ENCODE measurements around the gene SLC22A7. TPM values are rescaled to one million over a fixed set of nuclear protein-coding genes. Genes with fewer than 3 reads are reported as not detected.

The SLC22A7 gene
- total and polyA plus RNA-seq, 4 experiments from 2014 or later: not detected

DNA sequence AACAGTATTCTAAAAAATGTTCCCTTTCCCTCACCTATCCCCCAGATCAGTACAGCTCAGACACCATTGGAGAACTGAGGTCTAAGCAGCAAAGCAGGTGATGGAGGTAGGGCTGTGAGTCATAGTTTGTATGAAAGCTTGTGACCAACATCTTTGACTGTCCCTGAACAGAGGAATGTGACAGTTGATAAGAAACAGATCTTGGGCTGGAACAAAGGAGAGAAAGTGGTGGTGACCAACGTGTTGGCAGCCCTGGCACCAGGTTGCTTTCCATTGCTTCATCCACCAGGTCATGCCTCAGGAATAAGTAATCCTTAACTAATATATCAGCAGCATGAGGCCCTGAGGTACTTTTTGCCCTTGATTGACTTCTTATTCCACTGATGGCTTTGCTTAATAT lies 30.5 kb downstream of the SLC22A7 start:
- Histone ChIP-seq H3K4me1 (ENCODE audit: insufficient read depth, low read length) (peaks cover 17% of the 10 kb centered on the region), H3K9me3 (ENCODE audit: control insufficient read depth in 1 of 2, low read length in 2 of 2) (no peaks in the 10 kb centered on the region), H3K36me3 (ENCODE audit: insufficient read depth, low read length) (no peaks in the 10 kb centered on the region), H3K4me3 (ENCODE audit: low read length in 2 of 2) (no peak overlapping the region), H3K27me3 (ENCODE audit: insufficient read depth, low read length) (no peaks in the 10 kb centered on the region), H3K27ac (ENCODE audit: low read depth, low read length) (no peak overlapping the region)
- Mint-ChIP-seq H3K9me3 (no peaks in the 10 kb centered on the region), H3K4me1 (peaks cover 14 to 16% (median 15%) of the 10 kb centered on the region in 4 donors), H3K4me3 (no peak overlapping the region), H3K36me3 (peaks cover 6 to 21% of the 10 kb centered on the region in 2 donors), H3K27me3 (no peaks in the 10 kb centered on the region), H3K27ac (peak overlapping the region in 3 of 7 donors; percentile 11 to 24 (median 14))
- no peak for DNase-seq
- ChIA-PET POLR2A (ENCODE audit: partially characterized antibody) (no interaction called here), CTCF (ENCODE audit: partially characterized antibody) (no interaction called here)
- intact Hi-C loops (cut with micrococcal nuclease): no loop called here

GRCh38 chr6:43331470-43331869 lies 33.4 kb downstream of the SLC22A7 start:
- Mint-ChIP-seq H3K4me1 (peaks cover 14 to 27% (median 17%) of the 10 kb centered on the region in 4 donors), H3K9me3 (no peaks in the 10 kb centered on the region), H3K4me3 (peak overlapping the region in 6 of 8 donors; percentile 30 to 67 (median 49)), H3K27ac (peak overlapping the region; percentile 40 to 92 (median 70)), H3K36me3 (peaks cover 6 to 17% of the 10 kb centered on the region in 2 donors), H3K27me3 (no peaks in the 10 kb centered on the region)
- no peak overlapping the region for H3K27ac ChIP-seq (ENCODE audit: low read depth, low read length)
- H3K9me3 ChIP-seq (ENCODE audit: control insufficient read depth in 1 of 2, low read length in 2 of 2): no peaks in the 10 kb centered on the region
- no peak overlapping the region for H3K4me3 ChIP-seq (ENCODE audit: low read length in 2 of 2)
- intact Hi-C loops (cut with micrococcal nuclease): no loop called here
- ChIA-PET POLR2A (ENCODE audit: partially characterized antibody) (interaction anchor here (0.6 to 1.0 kb wide), 2 partner anchors 23 to 38 kb away, joined by 3 read pairs; partner anchors contain the start of genes CRIP3 and ZNF318), CTCF (ENCODE audit: partially characterized antibody) (no interaction called here)
- peaks cover 3% of the 10 kb centered on the region for H3K36me3 ChIP-seq (ENCODE audit: insufficient read depth, low read length)
- H3K27me3 ChIP-seq (ENCODE audit: insufficient read depth, low read length): no peaks in the 10 kb centered on the region
- DNase-seq: peak in 2 of 5 donors; percentile 5 to 6
- H3K4me1 ChIP-seq (ENCODE audit: insufficient read depth, low read length): peaks cover 17% of the 10 kb centered on the region

DNA sequence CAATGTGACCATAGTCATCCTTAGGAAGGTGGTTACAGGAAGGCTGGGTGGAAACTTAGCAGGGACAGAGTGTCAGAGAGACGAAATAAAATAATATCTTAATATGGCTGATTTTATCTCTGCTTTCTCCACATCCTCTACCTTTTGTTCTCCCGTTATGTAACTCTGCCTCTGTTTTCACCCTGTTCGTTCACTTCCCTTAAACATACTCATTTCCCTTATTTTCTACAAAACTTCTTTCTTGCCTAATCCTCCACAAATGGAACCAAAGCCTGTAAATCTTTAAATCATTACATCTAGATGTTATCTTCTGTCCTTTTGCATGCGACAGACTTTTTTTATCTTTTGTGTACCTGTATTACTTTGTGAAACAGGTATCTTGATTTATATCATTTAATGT lies 33.8 kb downstream of the SLC22A7 start:
- no peaks in the 10 kb centered on the region for H3K9me3 Mint-ChIP-seq
- H3K4me3 ChIP-seq (ENCODE audit: low read length in 2 of 2): no peak overlapping the region
- H3K9me3 ChIP-seq (ENCODE audit: control insufficient read depth in 1 of 2, low read length in 2 of 2): no peaks in the 10 kb centered on the region
- intact Hi-C loops (cut with micrococcal nuclease): no loop called here
- H3K4me1 Mint-ChIP-seq: peaks cover 14 to 27% (median 17%) of the 10 kb centered on the region in 4 donors
- H3K27me3 ChIP-seq (ENCODE audit: insufficient read depth, low read length): no peaks in the 10 kb centered on the region
- DNase-seq: peak in 2 of 5 donors; percentile 10 to 13
- ChIA-PET POLR2A (ENCODE audit: partially characterized antibody) (interaction anchor here (0.6 to 1.0 kb wide), 2 partner anchors 23 to 37 kb away, joined by 3 read pairs; partner anchors contain the start of genes CRIP3 and ZNF318), CTCF (ENCODE audit: partially characterized antibody) (no interaction called here)
- peaks cover 17% of the 10 kb centered on the region for H3K4me1 ChIP-seq (ENCODE audit: insufficient read depth, low read length)
- H3K27ac Mint-ChIP-seq: peak overlapping the region; percentile 40 to 92 (median 70)
- H3K4me3 Mint-ChIP-seq: peak overlapping the region in 6 of 8 donors; percentile 12 to 67 (median 33)
- H3K27ac ChIP-seq (ENCODE audit: low read depth, low read length): no peak overlapping the region
- H3K27me3 Mint-ChIP-seq: no peaks in the 10 kb centered on the region
- H3K36me3 ChIP-seq (ENCODE audit: insufficient read depth, low read length): peaks cover 3% of the 10 kb centered on the region
- H3K36me3 Mint-ChIP-seq: peaks cover 8 to 17% of the 10 kb centered on the region in 2 donors

DNA sequence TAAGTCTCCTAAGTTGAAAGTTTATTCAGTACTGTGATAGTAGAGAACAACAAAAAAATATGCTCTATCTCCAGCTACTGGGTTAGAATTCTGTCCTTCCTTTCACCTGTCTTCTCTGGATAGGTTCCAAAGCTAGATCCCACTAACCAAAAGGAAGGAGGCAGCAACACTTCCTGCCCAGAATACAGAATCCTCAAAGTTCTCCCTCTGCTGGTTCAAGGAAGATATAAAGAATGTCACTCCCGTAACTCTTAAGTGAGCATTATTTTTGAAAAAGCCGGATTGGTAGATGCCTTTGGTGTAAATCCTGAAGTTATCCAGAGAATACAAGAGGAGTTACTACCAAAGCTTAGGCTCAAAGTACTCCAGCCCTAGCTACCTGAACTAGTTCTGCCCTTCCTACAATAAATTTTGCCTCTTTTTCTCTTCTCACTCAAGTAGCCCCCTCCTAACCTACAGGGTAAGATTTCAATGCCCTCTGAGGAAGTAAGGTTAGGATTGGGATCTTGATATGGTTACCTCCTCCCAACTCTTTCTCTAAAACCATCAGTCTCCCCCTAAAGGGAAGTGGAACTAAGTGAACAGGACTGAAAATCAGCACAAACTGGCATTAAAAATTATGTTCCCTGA lies 36.5 kb downstream of the SLC22A7 start:
- Mint-ChIP-seq H3K27ac (peak overlapping the region in 6 of 7 donors; percentile 36 to 88 (median 50)), H3K4me1 (peaks cover 15 to 30% (median 17%) of the 10 kb centered on the region in 4 donors), H3K27me3 (no peaks in the 10 kb centered on the region), H3K4me3 (no peak overlapping the region), H3K9me3 (no peaks in the 10 kb centered on the region), H3K36me3 (peaks cover 21 to 30% of the 10 kb centered on the region in 2 donors)
- CTCF ChIA-PET (ENCODE audit: partially characterized antibody): interaction anchor here (0.6 to 2.4 kb wide), 13 partner anchors 9 to 88 kb away, joined by 3 to 12 read pairs (median 3); partner anchors contain the start of gene CRIP3
- H3K27me3 ChIP-seq (ENCODE audit: insufficient read depth, low read length): no peaks in the 10 kb centered on the region
- POLR2A ChIA-PET (ENCODE audit: partially characterized antibody): interaction anchor here (1.1 to 1.4 kb wide), 2 partner anchors 26 to 35 kb away, joined by 3 read pairs; partner anchors contain the start of genes CRIP3 and ZNF318
- intact Hi-C loops (cut with micrococcal nuclease): loop anchor here (1.0 to 2.0 kb wide), 3 partner anchors 26 to 433 kb away; partner anchors contain the start of gene CRIP3
- H3K27ac ChIP-seq (ENCODE audit: low read depth, low read length): no peak overlapping the region
- peaks cover 4% of the 10 kb centered on the region for H3K36me3 ChIP-seq (ENCODE audit: insufficient read depth, low read length)
- no peaks in the 10 kb centered on the region for H3K9me3 ChIP-seq (ENCODE audit: control insufficient read depth in 1 of 2, low read length in 2 of 2)
- H3K4me3 ChIP-seq (ENCODE audit: low read length in 2 of 2): no peak overlapping the region
- peaks cover 17% of the 10 kb centered on the region for H3K4me1 ChIP-seq (ENCODE audit: insufficient read depth, low read length)
- DNase-seq: peak in 1 of 5 donors; percentile 12

GRCh38 chr6:43335469-43335868 lies 37.4 kb downstream of the SLC22A7 start:
- ChIA-PET POLR2A (ENCODE audit: partially characterized antibody) (interaction anchor here (1.1 kb wide), 1 partner anchor 34 kb away, joined by 3 read pairs; the partner anchor contains the start of gene ZNF318), CTCF (ENCODE audit: partially characterized antibody) (interaction anchor here (0.6 to 2.0 kb wide), 8 partner anchors 8 to 89 kb away, joined by 3 to 5 read pairs (median 3); no protein-coding TSS in a partner anchor)
- H3K4me1 Mint-ChIP-seq: peaks cover 15 to 30% (median 17%) of the 10 kb centered on the region in 4 donors
- Histone ChIP-seq H3K36me3 (ENCODE audit: insufficient read depth, low read length) (peaks cover 13% of the 10 kb centered on the region), H3K9me3 (ENCODE audit: control insufficient read depth in 1 of 2, low read length in 2 of 2) (no peaks in the 10 kb centered on the region), H3K4me3 (ENCODE audit: low read length in 2 of 2) (no peak overlapping the region), H3K27ac (ENCODE audit: low read depth, low read length) (no peak overlapping the region), H3K27me3 (ENCODE audit: insufficient read depth, low read length) (no peaks in the 10 kb centered on the region), H3K4me1 (ENCODE audit: insufficient read depth, low read length) (peaks cover 17% of the 10 kb centered on the region)
- H3K4me3 Mint-ChIP-seq: no peak overlapping the region
- peaks cover 30 to 39% of the 10 kb centered on the region in 2 donors for H3K36me3 Mint-ChIP-seq
- no peak for DNase-seq
- peak overlapping the region in 4 of 7 donors; percentile 18 to 72 (median 32) for H3K27ac Mint-ChIP-seq
- no peaks in the 10 kb centered on the region for H3K9me3 Mint-ChIP-seq
- H3K27me3 Mint-ChIP-seq: no peaks in the 10 kb centered on the region
- intact Hi-C loops (cut with micrococcal nuclease): loop anchor here (2.0 kb wide), 2 partner anchors 27 to 73 kb away; partner anchors contain the start of gene CRIP3

GRCh38 chr6:43336382-43336781 lies 38.3 kb downstream of the SLC22A7 start:
- H3K9me3 Mint-ChIP-seq: no peaks in the 10 kb centered on the region
- no peak for DNase-seq
- no peak overlapping the region for H3K4me3 ChIP-seq (ENCODE audit: low read length in 2 of 2)
- peaks cover 10 to 24% (median 12%) of the 10 kb centered on the region in 4 donors for H3K4me1 Mint-ChIP-seq
- ChIA-PET POLR2A (ENCODE audit: partially characterized antibody) (no interaction called here), CTCF (ENCODE audit: partially characterized antibody) (no interaction called here)
- no peaks in the 10 kb centered on the region for H3K27me3 Mint-ChIP-seq
- peaks cover 10% of the 10 kb centered on the region for H3K4me1 ChIP-seq (ENCODE audit: insufficient read depth, low read length)
- H3K27ac ChIP-seq (ENCODE audit: low read depth, low read length): no peak overlapping the region
- peaks cover 36 to 48% of the 10 kb centered on the region in 2 donors for H3K36me3 Mint-ChIP-seq
- peak overlapping the region in 2 of 7 donors; percentile 38 to 63 for H3K27ac Mint-ChIP-seq
- H3K4me3 Mint-ChIP-seq: no peak overlapping the region
- H3K9me3 ChIP-seq (ENCODE audit: control insufficient read depth in 1 of 2, low read length in 2 of 2): no peaks in the 10 kb centered on the region
- intact Hi-C loops (cut with micrococcal nuclease): no loop called here
- H3K36me3 ChIP-seq (ENCODE audit: insufficient read depth, low read length): peaks cover 22% of the 10 kb centered on the region
- H3K27me3 ChIP-seq (ENCODE audit: insufficient read depth, low read length): no peaks in the 10 kb centered on the region

DNA sequence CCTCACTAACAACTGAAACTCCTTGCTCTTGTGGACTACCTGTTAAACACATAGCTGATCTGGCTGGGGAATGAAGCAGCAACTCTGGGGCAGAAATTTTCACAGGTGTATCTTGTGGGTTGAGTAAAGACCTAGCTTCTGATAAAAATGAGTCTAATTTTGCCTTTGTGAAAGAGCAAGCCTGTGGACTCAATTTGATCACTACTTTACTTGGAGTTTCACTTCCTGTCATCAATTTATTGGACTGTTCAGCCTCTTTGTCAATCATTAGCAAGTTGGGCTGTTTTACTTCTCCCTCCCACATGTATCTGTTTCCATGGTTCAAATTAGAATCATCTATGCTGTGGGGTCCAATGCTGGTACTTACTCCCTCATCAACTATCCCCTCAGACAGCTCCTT lies 40.2 kb downstream of the SLC22A7 start:
- Mint-ChIP-seq H3K4me3 (no peak overlapping the region), H3K27me3 (no peaks in the 10 kb centered on the region), H3K27ac (peak overlapping the region in 5 of 7 donors; percentile 1 to 24 (median 15)), H3K9me3 (no peaks in the 10 kb centered on the region), H3K4me1 (peaks cover 4 to 15% (median 5%) of the 10 kb centered on the region in 4 donors), H3K36me3 (peaks cover 51 to 65% of the 10 kb centered on the region in 2 donors)
- ChIA-PET POLR2A (ENCODE audit: partially characterized antibody) (interaction anchor here (0.7 to 2.3 kb wide), 2 partner anchors 31 to 149 kb away, joined by 5 to 9 read pairs; partner anchors contain the start of gene ZNF318), CTCF (ENCODE audit: partially characterized antibody) (interaction anchor here (1.0 to 1.6 kb wide), 3 partner anchors 17 to 72 kb away, joined by 3 to 9 read pairs (median 4); partner anchors contain the start of gene CRIP3)
- Histone ChIP-seq H3K36me3 (ENCODE audit: insufficient read depth, low read length) (peaks cover 39% of the 10 kb centered on the region), H3K27me3 (ENCODE audit: insufficient read depth, low read length) (no peaks in the 10 kb centered on the region), H3K4me1 (ENCODE audit: insufficient read depth, low read length) (no peaks in the 10 kb centered on the region), H3K9me3 (ENCODE audit: control insufficient read depth in 1 of 2, low read length in 2 of 2) (no peaks in the 10 kb centered on the region), H3K4me3 (ENCODE audit: low read length in 2 of 2) (no peak overlapping the region), H3K27ac (ENCODE audit: low read depth, low read length) (no peak overlapping the region)
- intact Hi-C loops (cut with micrococcal nuclease): no loop called here
- no peak for DNase-seq
